ENCODE measurements around the gene TMEFF2.

GRCh38 chr2:192013211-192013610 is 181.5 kb downstream of the TMEFF2 start:
- TF ChIP-seq POLR2A (IDR thresholded peaks at IDR 0.05) (no peak), CTCF (IDR thresholded peaks at IDR 0.05) (no peak)
